Calu3 (cell line): ENCODE measurements around the gene ALAS2. TPM values are rescaled to one million over a fixed set of nuclear protein-coding genes. Genes with fewer than 3 reads are reported as not detected.
"Not testable (repeated sequence)": the region's sequence is repeated elsewhere in the genome, so short reads cannot be mapped to it uniquely, and the experiment has no call there.

Experiments
- BruUV-seq: library from RNA; stranded (reverse); fragments of 400-500 nt; replicated peaks from 2 replicates; lab custom pipeline; 2021; lab: Mats Ljungman, UMichigan
- CTCF ChIA-PET: fragments of 300-600 bp; sonication (Branson Sonifier 250); formaldehyde crosslinking; loops from one replicate; lab custom pipeline; 2022; ENCODE audit warnings: antibody characterized with exemption; lab: Charles Lee
- DNase-seq: peaks from one replicate; pipeline ENCODE4 v3.0.0; 2022
- H3K27ac Mint-ChIP-seq: one replicate; pipeline ENCODE4 v1.8.0; 2022; ENCODE audit warnings: mixed read lengths; ENCODE audit not compliant: unreplicated experiment
- H3K27me3 Mint-ChIP-seq: one replicate; pipeline ENCODE4 v1.8.0; 2022; ENCODE audit warnings: mixed read lengths; ENCODE audit not compliant: unreplicated experiment
- H3K36me3 Mint-ChIP-seq: one replicate; pipeline ENCODE4 v1.8.0; 2022; ENCODE audit warnings: mild to moderate bottlenecking, moderate library complexity, mixed read lengths; ENCODE audit not compliant: insufficient read depth, unreplicated experiment
- H3K4me1 Mint-ChIP-seq: one replicate; pipeline ENCODE4 v1.8.0; 2022; ENCODE audit warnings: mild to moderate bottlenecking, low read depth, mixed read lengths; ENCODE audit not compliant: unreplicated experiment
- H3K4me3 Mint-ChIP-seq: one replicate; pipeline ENCODE4 v1.8.0; 2022; ENCODE audit warnings: mild to moderate bottlenecking, low read depth, moderate library complexity, mixed read lengths; ENCODE audit not compliant: unreplicated experiment
- H3K9me3 Mint-ChIP-seq: one replicate; pipeline ENCODE4 v1.8.0; 2022; ENCODE audit warnings: low read depth, mixed read lengths; ENCODE audit not compliant: unreplicated experiment
- CTCF ChIP-seq: fragments of 200-600 bp; IDR thresholded peaks from one replicate; pipeline ENCODE4 v1.8.0; 2022; ENCODE audit warnings: antibody characterized with exemption; ENCODE audit not compliant: unreplicated experiment
- intact Hi-C: fragments of 100-400 bp; cut with micrococcal nuclease; formaldehyde crosslinking; loops from one replicate; pipeline ENCODE4 v1.10.0; 2022; ENCODE audit not compliant: unreplicated experiment
- total RNA-seq: library from RNA; stranded (reverse); gene quantifications from 2 replicates; pipeline ENCODE4 v1.2.3, GENCODE V29; 2022

Gene ALAS2
- total RNA-seq, 1 experiment from 2014 or later, result not detected

- no peak overlapping the region for H3K4me3 Mint-ChIP-seq
- H3K36me3 Mint-ChIP-seq, result peaks cover 5% of the 10 kb centered on the region
- no peak for DNase-seq
- TF ChIP-seq CTCF, result no peak
- H3K4me1 Mint-ChIP-seq, result no peaks in the 10 kb centered on the region
- no peaks in the 10 kb centered on the region for H3K9me3 Mint-ChIP-seq
- intact Hi-C loops, result no loop called here
- no peak overlapping the region for H3K27ac Mint-ChIP-seq
- CTCF ChIA-PET, result interaction anchor here (1.6 kb wide), 1 partner anchor 13 kb away, joined by 3 read pairs; no protein-coding TSS in a partner anchor
- no peaks in the 10 kb centered on the region for H3K27me3 Mint-ChIP-seq
- BruUV-seq, result no TSS peak
Observed at GRCh38 chrX:54994668-54995351, 36.0 kb downstream of the ALAS2 start.

GRCh38 chrX:54994099-54994498 lies 36.7 kb downstream of the ALAS2 start, which contains the start of gene PFKFB1:
TSS of gene PFKFB1 (minus strand) at chrX:54994188. CDS start at chrX:54994007, 181 bp downstream.
- no peak for TF ChIP-seq CTCF
- no peaks in the 10 kb centered on the region for H3K27me3 Mint-ChIP-seq
- BruUV-seq, result no TSS peak
- CTCF ChIA-PET, result no interaction called here
- intact Hi-C loops, result no loop called here
- DNase-seq, result no peak
- H3K27ac Mint-ChIP-seq, result no peak within 1 kb of the TSS
- H3K9me3 Mint-ChIP-seq, result no peaks in the 10 kb centered on the region
- H3K4me1 Mint-ChIP-seq, result no peaks in the 10 kb centered on the region
- H3K4me3 Mint-ChIP-seq, result no peak within 1 kb of the TSS
- no peaks in the 10 kb centered on the region for H3K36me3 Mint-ChIP-seq

GRCh38 chrX:54992911-54993622 lies 37.7 kb downstream of the ALAS2 start:
- TF ChIP-seq CTCF, result no peak
- H3K4me1 Mint-ChIP-seq, result no peaks in the 10 kb centered on the region
- H3K36me3 Mint-ChIP-seq, result no peaks in the 10 kb centered on the region
- BruUV-seq, result no TSS peak
- H3K27ac Mint-ChIP-seq, result no peak overlapping the region
- H3K9me3 Mint-ChIP-seq, result no peaks in the 10 kb centered on the region
- CTCF ChIA-PET, result interaction anchor here (0.7 kb wide), 1 partner anchor 741 kb away, joined by 3 read pairs; no protein-coding TSS in a partner anchor
- DNase-seq, result no peak
- no peaks in the 10 kb centered on the region for H3K27me3 Mint-ChIP-seq
- no peak overlapping the region for H3K4me3 Mint-ChIP-seq
- intact Hi-C loops, result no loop called here

GRCh38 chrX:54991706-54992105 lies 39.1 kb downstream of the ALAS2 start:
- H3K4me1 Mint-ChIP-seq, result no peaks in the 10 kb centered on the region
- no peaks in the 10 kb centered on the region for H3K27me3 Mint-ChIP-seq
- no peaks in the 10 kb centered on the region for H3K36me3 Mint-ChIP-seq

DNA sequence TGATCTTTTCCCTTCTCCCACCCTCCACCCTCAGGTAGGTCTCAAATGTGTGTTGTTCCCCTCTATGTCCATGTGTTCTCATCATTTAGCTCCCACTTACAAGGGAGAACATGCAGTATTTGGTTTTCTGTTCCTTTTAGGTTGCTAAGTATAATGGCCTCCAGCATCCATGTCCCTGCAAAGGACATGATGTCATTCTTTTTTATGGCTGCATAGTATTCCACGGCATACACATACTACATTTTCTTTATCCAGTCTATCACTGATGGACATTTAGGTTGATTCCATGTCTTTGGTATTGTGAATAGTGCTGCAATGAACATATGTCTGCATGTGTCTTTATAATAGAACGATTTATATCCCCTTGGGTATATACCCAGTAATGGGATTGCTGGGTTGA lies 47.5 kb downstream of the ALAS2 start:
- intact Hi-C loops, result loop anchor here (10.0 kb wide), 1 partner anchor 51 kb away; the partner anchor contains the start of gene ALAS2
- H3K9me3 Mint-ChIP-seq, H3K27me3 Mint-ChIP-seq, CTCF ChIA-PET, H3K4me1 Mint-ChIP-seq, BruUV-seq, H3K27ac Mint-ChIP-seq, H3K36me3 Mint-ChIP-seq, H3K4me3 Mint-ChIP-seq, DNase-seq: not testable (repeated sequence)

More at GRCh38 chrX:54991706-54992105, 39.1 kb downstream of the ALAS2 start:
- Mint-ChIP-seq H3K4me3 (no peak overlapping the region), H3K9me3 (no peaks in the 10 kb centered on the region), H3K27ac (no peak overlapping the region)
- intact Hi-C loops, result no loop called here
- CTCF ChIA-PET, result no interaction called here
- no peak for TF ChIP-seq CTCF
- BruUV-seq, result no TSS peak
- DNase-seq, result no peak
